D341Med (cell line): ENCODE data around the gene GPD1L.
A peak's percentile ranks its signal among the peaks of the same experiment; 100 is the strongest.
"Not testable (repeated sequence)": the region's sequence is repeated elsewhere in the genome, so short reads cannot be mapped to it uniquely, and the experiment has no call there.

Experiments used
- DNase-seq: peaks from one replicate; pipeline ENCODE4 v3.0.0; 2012; ENCODE audit warnings: low spot score

The GPD1L gene

GRCh38 chr3:32106132-32106928, at the start of gene GPD1L:
GPD1L (plus strand) TSS chr3:32106620; CDS start chr3:32106712, 92 bp downstream.
- peak; percentile 98 for DNase-seq

GRCh38 chr3:32058465-32058864, 48.0 kb upstream of the GPD1L start:
- not testable (repeated sequence) for DNase-seq

- DNase-seq = no peak
Observed at GRCh38 chr3:32062950-32063582, 43.4 kb upstream of the GPD1L start.

GRCh38 chr3:32066686-32067085, 39.7 kb upstream of the GPD1L start:
- no peak for DNase-seq

- DNase-seq = not testable (repeated sequence)
Observed at GRCh38 chr3:32074194-32074593, 32.2 kb upstream of the GPD1L start.

GRCh38 chr3:32076566-32076965, 29.9 kb upstream of the GPD1L start:
- DNase-seq = no peak

- no peak for DNase-seq
Observed at GRCh38 chr3:32077260-32078084, 28.9 kb upstream of the GPD1L start.

GRCh38 chr3:32078085-32078634, 28.3 kb upstream of the GPD1L start:
- DNase-seq = no peak

- no peak for DNase-seq
Observed at GRCh38 chr3:32078864-32079263, 27.6 kb upstream of the GPD1L start.

- no peak for DNase-seq
Observed at GRCh38 chr3:32082721-32083120, 23.7 kb upstream of the GPD1L start.

- DNase-seq = no peak
Observed at GRCh38 chr3:32083702-32084270, 22.6 kb upstream of the GPD1L start.

- no peak for DNase-seq
Observed at GRCh38 chr3:32084870-32085269, 21.6 kb upstream of the GPD1L start.

GRCh38 chr3:32086464-32086863, 20.0 kb upstream of the GPD1L start:
- no peak for DNase-seq

GRCh38 chr3:32089476-32089875, 16.9 kb upstream of the GPD1L start:
- no peak for DNase-seq

- DNase-seq = no peak
Observed at GRCh38 chr3:32093204-32093603, 13.2 kb upstream of the GPD1L start.

GRCh38 chr3:32095431-32095830, 11.0 kb upstream of the GPD1L start:
- no peak for DNase-seq

- DNase-seq = no peak
Observed at GRCh38 chr3:32097768-32098167, 8.7 kb upstream of the GPD1L start.

GRCh38 chr3:32098528-32098927, 7.9 kb upstream of the GPD1L start:
- no peak for DNase-seq

- DNase-seq = no peak
Observed at GRCh38 chr3:32100465-32100864, 6.0 kb upstream of the GPD1L start.

- DNase-seq = no peak
Observed at GRCh38 chr3:32102289-32102688, 4.1 kb upstream of the GPD1L start.

GRCh38 chr3:32104492-32104891, 1.9 kb upstream of the GPD1L start:
- no peak for DNase-seq
